Hepatocyte (in vitro differentiated cells): ENCODE measurements around the gene MICAL3. TPM values are rescaled to one million over a fixed set of nuclear protein-coding genes. Genes with fewer than 3 reads are reported as not detected.
A peak's percentile ranks its signal among the peaks of the same experiment; 100 is the strongest.

Source experiments
- DNase-seq: peaks from one replicate; pipeline ENCODE4 v3.0.0-alpha.2; 2016; ENCODE audit warnings: low spot score
- H2AFZ ChIP-seq: fragments of 200-600 bp; sonication (generic); 2 replicates; pipeline ENCODE4 v1.6.0; 2016; ENCODE audit warnings: antibody characterized with exemption, mild to moderate bottlenecking
- H3K27ac ChIP-seq: fragments of 200-600 bp; sonication (generic); 2 replicates; pipeline ENCODE4 v1.5.1; 2016; ENCODE audit warnings: mild to moderate bottlenecking
- H3K27me3 ChIP-seq: fragments of 200-600 bp; sonication (generic); 2 replicates; pipeline ENCODE4 v1.6.1; 2016
- H3K36me3 ChIP-seq: fragments of 200-600 bp; sonication (generic); replicated peaks from 2 replicates; pipeline ENCODE4 v1.5.1; 2016; ENCODE audit warnings: low read depth; ENCODE audit not compliant: insufficient read depth
- H3K4me1 ChIP-seq: fragments of 200-600 bp; sonication (generic); 2 replicates; pipeline ENCODE4 v1.5.1; 2016; ENCODE audit warnings: mild to moderate bottlenecking, moderate library complexity; ENCODE audit not compliant: insufficient read depth
- H3K4me2 ChIP-seq: fragments of 200-600 bp; sonication (generic); 2 replicates; pipeline ENCODE4 v1.6.0; 2016
- H3K4me3 ChIP-seq: fragments of 200-600 bp; sonication (generic); 2 replicates; pipeline ENCODE4 v1.5.1; 2016; ENCODE audit warnings: mild to moderate bottlenecking
- H3K79me2 ChIP-seq: fragments of 200-600 bp; sonication (generic); 2 replicates; pipeline ENCODE4 v1.6.0; 2017; ENCODE audit warnings: mild to moderate bottlenecking
- H3K9me2 ChIP-seq: fragments of 200-600 bp; sonication (generic); replicated peaks from 2 replicates; pipeline ENCODE4 v1.6.0; 2017; ENCODE audit warnings: mild to moderate bottlenecking; ENCODE audit not compliant: insufficient read depth
- H3K9me3 ChIP-seq: fragments of 200-600 bp; sonication (generic); 2 replicates; pipeline ENCODE4 v1.5.1; 2016; ENCODE audit warnings: low read depth, mild to moderate bottlenecking
- H4K20me1 ChIP-seq: fragments of 200-600 bp; sonication (generic); 2 replicates; pipeline ENCODE4 v1.6.0; 2016; ENCODE audit warnings: mild to moderate bottlenecking; ENCODE audit not compliant: insufficient read depth, poor library complexity, severe bottlenecking
- CTCF ChIP-seq: fragments of 200-600 bp; sonication (generic); IDR thresholded peaks from 2 replicates; pipeline ENCODE4 v1.5.1; 2016; ENCODE audit warnings: antibody characterized with exemption, mild to moderate bottlenecking; ENCODE audit not compliant: poor library complexity
- EZH2 ChIP-seq: fragments of 200-600 bp; sonication (generic); IDR thresholded peaks from 2 replicates; pipeline ENCODE4 v1.6.1; 2016; ENCODE audit warnings: antibody characterized with exemption, mild to moderate bottlenecking, borderline replicate concordance
- EZH2phosphoT487 ChIP-seq: fragments of 200-600 bp; sonication (generic); IDR thresholded peaks from one replicate; pipeline ENCODE4 v1.6.1; 2018; ENCODE audit warnings: antibody characterized with exemption, mild to moderate bottlenecking, low read depth, moderate library complexity; ENCODE audit not compliant: unreplicated experiment, severe bottlenecking
- WGBS: methylation state at CpG from one replicate; pipeline ENCODE4 v1.1.6; 2016; ENCODE audit warnings: low lambda C conversion rate; ENCODE audit errors: missing lambda C conversion rate; 5-methylcytosine and 5-hydroxymethylcytosine counted together
- polyA plus RNA-seq: library from polyadenylated mRNA; unstranded; fragments of >200 nt; fragmentation: Nextera tagmentation; extraction: Ambion mirVana; gene quantifications from 2 replicates; pipeline ENCODE4 v1.2.1, GENCODE V29; 2016
- total RNA-seq: library from RNA; depleted of rRNA; stranded (reverse); fragments of >200 nt; gene quantifications from 2 replicates; pipeline ENCODE4 v1.2.3, GENCODE V29; 2014

MICAL3 gene
- total and polyA plus RNA-seq, 2 experiments from 2014 or later = 4.6 to 22.7 TPM

- Histone ChIP-seq H4K20me1 (no peaks in the 10 kb centered on the region), H3K36me3 (no peaks in the 10 kb centered on the region), H2AFZ (no peak overlapping the region), H3K9me3 (no peaks in the 10 kb centered on the region), H3K27me3 (no peaks in the 10 kb centered on the region), H3K27ac (no peak overlapping the region), H3K4me2 (no peak overlapping the region), H3K4me1 (no peaks in the 10 kb centered on the region), H3K4me3 (no peak overlapping the region), H3K9me2 (no peaks in the 10 kb centered on the region), H3K79me2 (no peaks in the 10 kb centered on the region)
- TF ChIP-seq EZH2phosphoT487 (no peak), CTCF (no peak), EZH2 (no peak)
- DNase-seq = no peak
- WGBS = 94% methylated on average over 34 of the region's 35 CpGs
Observed at GRCh38 chr22:17749605-17750395, 274.6 kb downstream of the MICAL3 start.

- H3K4me3 ChIP-seq = no peak overlapping the region
- no peaks in the 10 kb centered on the region for H3K36me3 ChIP-seq
- no peaks in the 10 kb centered on the region for H3K4me1 ChIP-seq
- no peaks in the 10 kb centered on the region for H3K27me3 ChIP-seq
- TF ChIP-seq EZH2 (no peak), CTCF (peak; percentile 26)
- H3K79me2 ChIP-seq = no peaks in the 10 kb centered on the region
- no peak overlapping the region for H2AFZ ChIP-seq
- H4K20me1 ChIP-seq = no peaks in the 10 kb centered on the region
- H3K9me2 ChIP-seq = no peaks in the 10 kb centered on the region
- peak; percentile 45 for DNase-seq
- 56% methylated on average over 40 of the region's 40 CpGs for WGBS
- no peak overlapping the region for H3K27ac ChIP-seq
- H3K9me3 ChIP-seq = no peaks in the 10 kb centered on the region
- peak overlapping the region; percentile 41 for H3K4me2 ChIP-seq
Observed at GRCh38 chr22:17748555-17749353, 275.6 kb downstream of the MICAL3 start.

GRCh38 chr22:17746916-17747315 lies 277.4 kb downstream of the MICAL3 start:
- Histone ChIP-seq H4K20me1 (no peaks in the 10 kb centered on the region), H3K4me3 (no peak overlapping the region), H3K9me2 (no peaks in the 10 kb centered on the region), H3K27ac (no peak overlapping the region), H3K4me2 (no peak overlapping the region), H3K9me3 (no peaks in the 10 kb centered on the region), H3K27me3 (no peaks in the 10 kb centered on the region), H3K36me3 (no peaks in the 10 kb centered on the region), H3K4me1 (no peaks in the 10 kb centered on the region), H2AFZ (no peak overlapping the region), H3K79me2 (no peaks in the 10 kb centered on the region)
- DNase-seq = no peak
- TF ChIP-seq EZH2 (no peak), EZH2phosphoT487 (no peak), CTCF (no peak)
- WGBS = 98% methylated on average over 10 of the region's 10 CpGs
